KOPT-K1 (cell line): ENCODE results near the gene EEPD1.

Source experiments
- H3K27ac ChIP-seq: fragments of 200-600 bp; sonication (generic); 2 replicates; pipeline ENCODE4 v1.5.1; 2016; ENCODE audit warnings: antibody characterized with exemption, mild to moderate bottlenecking, low read depth, low read length; ENCODE audit not compliant: poor library complexity, severe bottlenecking
- H3K36me3 ChIP-seq: fragments of 200-600 bp; sonication (generic); 2 replicates; pipeline ENCODE4 v1.5.1; 2017; ENCODE audit warnings: antibody characterized with exemption, mild to moderate bottlenecking, low read length, moderate library complexity; ENCODE audit not compliant: insufficient read depth
- H3K9me3 ChIP-seq: fragments of 200-600 bp; sonication (generic); 2 replicates; pipeline ENCODE4 v1.5.1; 2017; ENCODE audit warnings: antibody characterized with exemption, low read length, mild to moderate bottlenecking; ENCODE audit not compliant: insufficient read depth, poor library complexity, severe bottlenecking

The EEPD1 gene

GRCh38 chr7:36188266-36188665, 35.2 kb downstream of the EEPD1 start:
- H3K9me3 ChIP-seq: no peaks in the 10 kb centered on the region
- H3K36me3 ChIP-seq: no peaks in the 10 kb centered on the region
- no peak overlapping the region for H3K27ac ChIP-seq

- Histone ChIP-seq H3K27ac (no peak overlapping the region), H3K36me3 (no peaks in the 10 kb centered on the region), H3K9me3 (no peaks in the 10 kb centered on the region)
These were observed 35.9 kb downstream of the EEPD1 start for GRCh38 chr7:36188906-36189305.

GRCh38 chr7:36190447-36191291, 37.6 kb downstream of the EEPD1 start:
- H3K27ac ChIP-seq: no peak overlapping the region
- H3K9me3 ChIP-seq: no peaks in the 10 kb centered on the region
- H3K36me3 ChIP-seq: no peaks in the 10 kb centered on the region

GRCh38 chr7:36191292-36191920, 38.4 kb downstream of the EEPD1 start:
- no peaks in the 10 kb centered on the region for H3K9me3 ChIP-seq
- H3K36me3 ChIP-seq: no peaks in the 10 kb centered on the region
- peak overlapping the region; percentile 12 for H3K27ac ChIP-seq

GRCh38 chr7:36192053-36192824, 39.2 kb downstream of the EEPD1 start:
- peak overlapping the region; percentile 12 for H3K27ac ChIP-seq
- H3K9me3 ChIP-seq: no peaks in the 10 kb centered on the region
- no peaks in the 10 kb centered on the region for H3K36me3 ChIP-seq

- H3K36me3 ChIP-seq: no peaks in the 10 kb centered on the region
- no peak overlapping the region for H3K27ac ChIP-seq
- no peaks in the 10 kb centered on the region for H3K9me3 ChIP-seq
These were observed 39.8 kb downstream of the EEPD1 start for GRCh38 chr7:36192877-36193276.

GRCh38 chr7:36198854-36199266, 45.8 kb downstream of the EEPD1 start:
- H3K9me3 ChIP-seq: no peaks in the 10 kb centered on the region
- H3K27ac ChIP-seq: peak overlapping the region; percentile 54
- no peaks in the 10 kb centered on the region for H3K36me3 ChIP-seq

- Histone ChIP-seq H3K27ac (peak overlapping the region; percentile 54), H3K36me3 (no peaks in the 10 kb centered on the region), H3K9me3 (no peaks in the 10 kb centered on the region)
These were observed 46.3 kb downstream of the EEPD1 start for GRCh38 chr7:36199329-36199728.

GRCh38 chr7:36201122-36201723, 48.2 kb downstream of the EEPD1 start:
- H3K36me3 ChIP-seq: no peaks in the 10 kb centered on the region
- H3K27ac ChIP-seq: peak overlapping the region; percentile 86
- H3K9me3 ChIP-seq: no peaks in the 10 kb centered on the region

GRCh38 chr7:36202398-36202797, 49.3 kb downstream of the EEPD1 start:
- peak overlapping the region; percentile 86 for H3K27ac ChIP-seq

GRCh38 chr7:36203071-36203790, 50.2 kb downstream of the EEPD1 start:
- peak overlapping the region; percentile 86 for H3K27ac ChIP-seq
- no peaks in the 10 kb centered on the region for H3K36me3 ChIP-seq
- H3K9me3 ChIP-seq: no peaks in the 10 kb centered on the region

More at GRCh38 chr7:36202398-36202797, 49.3 kb downstream of the EEPD1 start:
- no peaks in the 10 kb centered on the region for H3K9me3 ChIP-seq
- H3K36me3 ChIP-seq: no peaks in the 10 kb centered on the region

- peak overlapping the region; percentile 86 for H3K27ac ChIP-seq
- no peaks in the 10 kb centered on the region for H3K36me3 ChIP-seq
- no peaks in the 10 kb centered on the region for H3K9me3 ChIP-seq
These were observed 51.1 kb downstream of the EEPD1 start for GRCh38 chr7:36204044-36204663.

- Histone ChIP-seq H3K27ac (peak overlapping the region; percentile 86), H3K9me3 (no peaks in the 10 kb centered on the region), H3K36me3 (no peaks in the 10 kb centered on the region)
These were observed 52.0 kb downstream of the EEPD1 start for GRCh38 chr7:36204929-36205635.
